Measurements from ENCODE around the gene PPP2R3C.
"Not testable (repeated sequence)": the region's sequence is repeated elsewhere in the genome, so short reads cannot be mapped to it uniquely, and the experiment has no call there.

DNA sequence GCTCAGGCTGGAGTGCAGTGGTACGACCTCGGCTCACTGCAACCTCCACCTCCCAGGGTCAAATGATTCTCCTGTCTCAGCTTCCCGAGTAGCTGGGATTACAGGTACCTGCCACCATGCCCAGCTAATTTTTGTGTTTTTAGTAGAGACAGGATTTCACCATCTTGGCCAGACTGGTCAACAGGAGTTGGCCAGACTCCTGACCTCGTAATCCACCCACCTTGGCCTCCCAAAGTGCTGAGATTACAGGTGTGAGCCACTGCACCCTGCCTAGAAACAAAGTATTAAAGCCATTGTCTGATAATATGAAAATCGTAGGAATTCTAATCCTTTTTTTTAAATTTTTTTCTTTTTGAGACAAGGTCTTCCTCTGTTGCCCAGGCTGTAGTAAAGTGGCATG is 56.1 kb downstream of the PPP2R3C start:
- not testable (repeated sequence) for TF ChIP-seq CTCF, POLR2A (IDR thresholded peaks at IDR 0.05)

Data from body of pancreas (tissue), 4 donors.